Putamen (tissue), 1 donor: ENCODE results near the gene BRCA1.
"Not testable (repeated sequence)": the region's sequence is repeated elsewhere in the genome, so short reads cannot be mapped to it uniquely, and the experiment has no call there.

Experiments used
- DNase-seq: peaks from one replicate; pipeline ENCODE4 v3.0.0-alpha.2; 2016; ENCODE audit warnings: low spot score

BRCA1 gene

DNA sequence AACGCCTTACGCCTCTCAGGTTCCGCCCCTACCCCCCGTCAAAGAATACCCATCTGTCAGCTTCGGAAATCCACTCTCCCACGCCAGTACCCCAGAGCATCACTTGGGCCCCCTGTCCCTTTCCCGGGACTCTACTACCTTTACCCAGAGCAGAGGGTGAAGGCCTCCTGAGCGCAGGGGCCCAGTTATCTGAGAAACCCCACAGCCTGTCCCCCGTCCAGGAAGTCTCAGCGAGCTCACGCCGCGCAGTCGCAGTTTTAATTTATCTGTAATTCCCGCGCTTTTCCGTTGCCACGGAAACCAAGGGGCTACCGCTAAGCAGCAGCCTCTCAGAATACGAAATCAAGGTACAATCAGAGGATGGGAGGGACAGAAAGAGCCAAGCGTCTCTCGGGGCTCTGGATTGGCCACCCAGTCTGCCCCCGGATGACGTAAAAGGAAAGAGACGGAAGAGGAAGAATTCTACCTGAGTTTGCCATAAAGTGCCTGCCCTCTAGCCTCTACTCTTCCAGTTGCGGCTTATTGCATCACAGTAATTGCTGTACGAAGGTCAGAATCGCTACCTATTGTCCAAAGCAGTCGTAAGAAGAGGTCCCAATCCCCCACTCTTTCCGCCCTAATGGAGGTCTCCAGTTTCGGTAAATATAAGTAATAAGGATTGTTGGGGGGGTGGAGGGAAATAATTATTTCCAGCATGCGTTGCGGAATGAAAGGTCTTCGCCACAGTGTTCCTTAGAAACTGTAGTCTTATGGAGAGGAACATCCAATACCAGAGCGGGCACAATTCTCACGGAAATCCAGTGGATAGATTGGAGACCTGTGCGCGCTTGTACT lies at the start of gene BRCA1:
Gene BRCA1 (minus strand): TSS at position 232 of the 834 bp plus-strand sequence. CDS start 1,268 bp downstream, outside the sequence.
- peak; percentile 96 for DNase-seq

DNA sequence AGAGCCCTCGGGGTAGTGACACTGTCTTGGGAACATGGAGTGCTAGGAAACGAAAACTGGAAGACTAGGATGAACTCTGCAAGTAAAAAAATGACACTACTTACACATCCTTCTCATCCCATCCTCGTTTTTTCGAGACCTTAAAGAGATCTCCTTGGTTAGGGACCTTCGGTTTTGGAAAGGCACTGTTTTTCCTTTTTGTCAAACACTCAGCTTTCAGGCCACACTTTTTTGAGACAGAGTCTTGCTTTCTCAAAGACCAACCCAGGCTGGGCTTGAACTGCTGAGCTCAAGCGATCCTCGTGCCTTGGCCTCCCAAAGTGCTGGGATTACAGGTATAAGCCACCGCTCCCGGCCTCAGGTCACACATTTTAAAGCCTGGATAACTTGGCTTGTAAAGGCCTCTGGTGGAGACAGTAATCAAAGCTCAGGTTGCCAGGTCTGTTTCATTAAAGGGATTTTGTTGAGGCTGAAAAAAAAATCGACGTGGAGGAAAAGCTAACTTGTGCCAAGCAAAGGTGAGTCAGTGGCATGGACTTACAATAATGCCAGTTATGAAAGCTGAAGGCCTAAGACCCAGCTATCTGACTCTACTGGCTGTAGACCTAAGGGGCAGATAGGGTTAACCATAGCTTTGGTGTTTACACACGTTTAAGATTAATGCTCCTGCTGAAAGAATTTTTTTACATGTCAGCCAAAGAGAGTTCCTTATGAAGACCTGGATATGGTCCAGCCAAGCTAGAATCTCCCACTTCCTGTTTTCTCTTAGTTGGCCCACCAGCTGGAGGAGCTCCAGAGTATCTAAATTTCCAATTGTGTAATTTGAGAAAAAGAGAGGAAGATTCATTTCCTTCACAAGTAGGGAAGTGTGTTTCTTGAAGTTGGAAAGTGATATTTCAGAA lies 46.7 kb upstream of the BRCA1 start:
- peak; percentile 46 for DNase-seq

GRCh38 chr17:43170766-43171585 lies 45.8 kb upstream of the BRCA1 start, which contains the start of gene NBR1:
NBR1 (plus strand) TSS chr17:43171214; CDS start chr17:43175800, 4,586 bp downstream.
- peak; percentile 99 for DNase-seq

DNA sequence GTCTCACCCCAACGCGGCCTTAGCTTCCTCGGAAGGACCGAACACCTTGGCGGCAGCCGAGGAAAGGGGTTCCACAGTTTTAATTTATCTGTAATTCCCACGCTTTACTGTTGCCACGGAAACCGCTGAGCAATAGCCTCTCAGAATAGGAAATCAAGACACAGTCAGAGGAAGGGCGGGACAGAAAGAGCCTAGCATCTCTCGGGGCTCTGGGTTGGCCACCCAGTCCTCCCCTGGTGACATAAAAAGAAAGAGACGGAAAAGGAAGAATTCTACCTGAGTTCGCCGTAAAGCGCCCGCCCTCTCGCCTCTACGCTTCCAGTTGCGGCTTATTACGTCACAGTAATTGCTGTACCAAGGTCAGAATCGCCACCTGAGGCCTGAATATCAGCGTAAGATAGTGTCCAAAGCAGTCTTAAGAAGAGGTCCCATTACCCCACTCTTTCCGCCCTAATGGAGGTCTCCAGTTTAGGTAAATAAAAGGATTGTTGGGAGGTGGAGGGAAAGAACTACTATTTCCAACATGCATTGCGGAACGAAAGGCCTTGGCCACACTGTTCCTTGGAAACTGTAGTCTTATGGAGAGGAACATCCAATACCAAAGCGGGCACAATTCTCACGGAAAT lies 45.1 kb upstream of the BRCA1 start:
- DNase-seq: peak; percentile 96

GRCh38 chr17:43169561-43170139 lies 44.5 kb upstream of the BRCA1 start:
- DNase-seq: peak; percentile 25

DNA sequence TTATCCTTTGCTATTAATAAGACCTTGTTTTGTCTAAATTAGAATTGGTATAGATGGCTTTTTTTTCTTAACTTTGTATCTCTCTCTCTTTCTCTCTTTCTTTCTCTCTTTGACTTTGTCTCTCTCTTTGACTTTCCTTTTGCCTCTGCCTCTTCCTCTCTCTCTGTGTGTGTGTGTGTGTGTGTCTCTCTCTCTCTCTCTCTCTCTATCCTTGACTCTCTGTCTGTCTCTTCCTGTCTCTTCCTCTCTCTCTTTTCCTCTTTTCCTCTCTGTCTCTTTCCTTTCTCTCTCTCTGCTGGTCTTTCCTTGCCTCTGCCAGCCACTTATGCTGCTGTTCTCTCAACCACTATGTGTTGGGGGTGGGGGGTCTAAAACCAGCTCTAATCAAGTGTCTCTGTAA lies 40.8 kb upstream of the BRCA1 start:
- not testable (repeated sequence) for DNase-seq

- not testable (repeated sequence) for DNase-seq
These were observed 34.8 kb upstream of the BRCA1 start for GRCh38 chr17:43159957-43160356.

DNA sequence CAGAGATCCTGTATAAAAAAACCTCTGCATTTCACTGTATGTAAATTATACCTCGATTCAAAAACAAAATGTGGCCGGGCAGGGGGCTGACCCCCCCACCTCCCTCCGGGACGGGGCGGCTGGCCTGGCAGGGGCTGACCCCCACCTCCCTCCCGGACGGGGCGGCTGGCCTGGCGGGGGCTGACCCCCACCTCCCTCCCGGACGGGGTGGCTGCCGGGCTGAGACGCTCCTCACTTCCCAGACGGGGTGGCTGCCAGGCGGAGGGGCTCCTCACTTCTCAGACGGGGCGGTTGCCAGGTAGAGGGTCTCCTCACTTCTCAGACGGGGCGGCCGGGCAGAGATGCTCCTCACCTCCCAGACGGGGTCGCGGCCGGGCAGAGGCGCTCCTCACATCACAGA lies 34.1 kb upstream of the BRCA1 start:
- DNase-seq: not testable (repeated sequence)

- DNase-seq: no peak
These were observed 30.5 kb upstream of the BRCA1 start for GRCh38 chr17:43155666-43156065.

- DNase-seq: not testable (repeated sequence)
These were observed 28.2 kb upstream of the BRCA1 start for GRCh38 chr17:43153197-43153835.

DNA sequence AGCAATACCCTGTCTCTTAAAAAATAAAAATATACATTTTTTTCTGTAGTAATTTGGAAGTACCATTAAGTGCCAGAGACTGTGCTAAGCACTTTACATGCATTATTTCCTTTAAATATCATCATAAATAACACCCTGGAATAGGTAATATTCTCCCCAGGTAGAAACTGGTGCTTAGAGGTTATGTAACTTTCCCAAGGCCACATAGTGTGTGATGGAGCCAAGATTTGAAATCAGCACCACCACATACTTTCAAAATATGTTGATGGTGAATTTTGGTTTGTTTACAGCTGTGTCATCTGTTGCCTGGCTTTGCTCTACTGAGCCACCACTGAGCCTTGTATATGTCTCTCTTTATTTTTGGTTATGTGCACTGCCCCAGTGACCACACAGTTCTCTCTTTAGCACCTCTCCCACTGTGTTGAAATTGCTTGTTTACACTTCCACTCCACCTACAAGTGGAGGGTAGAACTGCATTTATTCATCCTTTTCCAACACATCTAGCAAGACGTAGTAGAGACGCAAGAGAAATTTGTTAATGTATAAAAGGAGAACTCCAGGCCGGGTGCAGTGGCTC lies 26.8 kb upstream of the BRCA1 start:
- DNase-seq: no peak

- no peak for DNase-seq
These were observed 21.5 kb upstream of the BRCA1 start for GRCh38 chr17:43146649-43147048.

- DNase-seq: no peak
These were observed 18.0 kb upstream of the BRCA1 start for GRCh38 chr17:43143201-43143600.

DNA sequence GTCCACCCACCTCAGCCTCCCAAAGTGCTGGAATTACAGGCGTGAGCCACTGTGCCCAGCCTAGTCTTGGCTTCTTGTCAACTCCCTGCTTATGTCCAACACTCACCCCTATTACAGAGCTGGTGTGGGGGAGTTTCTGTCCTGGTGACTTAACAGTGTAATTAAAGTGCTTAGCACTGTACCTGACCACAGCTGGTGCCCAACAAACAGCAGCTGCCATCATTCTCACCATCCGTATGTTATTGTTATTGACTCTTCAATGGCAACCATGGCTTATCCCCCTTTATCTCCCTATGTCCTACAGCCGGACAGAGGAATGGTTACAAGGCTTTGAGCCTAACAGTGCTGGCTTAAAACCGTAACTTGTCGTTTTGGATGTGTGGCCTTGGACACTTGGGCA lies 17.0 kb upstream of the BRCA1 start:
- DNase-seq: no peak

DNA sequence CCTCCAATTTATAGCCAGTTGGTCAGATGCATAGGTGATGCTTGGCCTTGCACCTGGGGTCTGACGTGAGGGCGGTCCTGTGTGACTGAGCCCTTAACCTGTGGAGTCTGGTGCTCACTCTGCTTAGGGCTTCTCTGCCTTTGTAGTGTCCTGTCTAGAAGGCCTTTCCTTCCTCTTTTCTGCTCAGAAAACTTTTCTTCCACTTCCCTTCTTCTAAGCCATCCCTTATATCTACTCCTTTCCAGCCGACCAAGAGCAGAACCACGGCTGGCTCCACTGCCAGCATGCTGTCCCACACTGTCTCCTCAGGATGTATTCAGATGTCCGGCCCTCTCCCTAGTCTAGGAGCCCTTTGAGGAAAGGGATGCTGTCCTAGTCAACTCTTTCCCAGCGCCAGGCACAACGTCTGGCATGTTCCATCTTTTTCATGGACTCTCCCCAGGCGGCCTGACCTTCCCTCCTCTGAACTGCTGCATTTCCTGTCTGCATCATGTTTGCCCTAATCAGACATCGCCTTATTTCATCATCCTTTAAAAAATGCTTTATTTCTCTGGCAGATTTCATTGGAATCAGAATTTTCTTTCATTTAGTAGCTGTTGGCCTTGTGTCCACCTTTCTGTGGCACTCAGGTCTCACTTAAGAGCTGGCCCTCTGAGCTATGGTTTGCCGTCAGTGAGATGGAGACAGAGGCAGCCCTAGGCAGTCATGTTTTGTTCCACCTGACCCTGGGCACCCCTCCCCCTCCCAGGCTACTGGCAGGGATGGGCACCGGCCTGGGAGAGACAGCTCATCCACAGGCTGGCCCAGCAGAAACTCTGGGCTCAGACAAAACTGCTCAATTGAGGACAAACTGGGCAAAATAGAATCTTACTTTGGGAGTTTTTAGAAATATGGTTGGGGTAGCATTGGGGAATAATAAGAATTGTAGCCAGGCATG lies 15.5 kb upstream of the BRCA1 start:
- no peak for DNase-seq

- DNase-seq: not testable (repeated sequence)
These were observed 13.4 kb upstream of the BRCA1 start for GRCh38 chr17:43138531-43138930.

GRCh38 chr17:43136574-43136973 lies 11.4 kb upstream of the BRCA1 start:
- DNase-seq: not testable (repeated sequence)

DNA sequence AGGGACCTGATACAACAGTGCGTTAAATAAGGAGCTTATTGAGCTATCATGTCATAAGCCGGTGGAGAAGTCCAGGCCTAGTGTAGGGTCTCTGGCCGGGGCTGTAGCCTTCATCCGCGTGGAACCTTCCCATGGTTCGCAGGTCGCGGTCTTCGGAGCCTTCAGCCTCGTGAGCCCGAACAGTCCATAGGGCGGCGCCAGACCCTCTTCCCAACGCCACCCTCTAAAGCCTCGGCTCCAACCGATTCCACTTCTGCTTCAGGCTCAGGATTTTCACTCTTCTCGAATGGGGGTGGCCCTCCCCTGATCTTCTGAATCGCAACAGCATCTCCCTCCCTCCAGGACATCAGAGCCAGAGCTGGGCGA lies 10.3 kb upstream of the BRCA1 start:
- DNase-seq: no peak
